22Rv1 (cell line): ENCODE data around the gene CST9.

Experiments
- H3K27ac ChIP-seq: fragments of 450-650 bp; 2 replicates; pipeline ENCODE4 v1.5.1; 2017
- CTCF ChIP-seq: fragments of 450-650 bp; IDR thresholded peaks from 2 replicates; pipeline ENCODE4 v1.5.1; 2017; ENCODE audit warnings: mild to moderate bottlenecking
- ZFX ChIP-seq: fragments of 450-650 bp; IDR thresholded peaks from 2 replicates; pipeline ENCODE4 v1.6.1; 2017; ENCODE audit warnings: antibody characterized with exemption, borderline replicate concordance

The CST9 gene

DNA sequence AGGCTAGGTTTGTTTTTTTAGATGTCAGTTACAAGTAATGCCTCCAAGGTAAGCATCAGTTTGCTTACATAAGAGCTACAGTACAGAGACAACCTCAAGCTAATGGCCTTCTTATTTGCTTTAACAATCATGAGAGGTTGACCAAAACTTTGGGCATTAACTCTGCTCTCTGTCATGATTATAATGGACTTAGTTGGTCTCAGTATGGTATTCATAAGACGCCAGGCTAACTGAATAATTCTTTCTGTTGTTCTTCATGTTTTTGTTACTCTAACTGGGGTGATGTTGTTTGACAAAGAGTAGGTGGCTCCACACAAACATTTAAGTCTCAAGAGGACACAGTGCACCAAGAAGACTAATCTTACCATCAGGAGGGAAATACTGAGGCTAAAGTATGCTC is 9.8 kb downstream of the CST9 start:
- no peak for TF ChIP-seq CTCF
- TF ChIP-seq ZFX: no peak
- no peak overlapping the region for H3K27ac ChIP-seq

- no peak overlapping the region for H3K27ac ChIP-seq
- no peak for TF ChIP-seq CTCF
- no peak for TF ChIP-seq ZFX
Measured at GRCh38 chr20:23588434-23589403, 17.0 kb downstream of the CST9 start.

DNA sequence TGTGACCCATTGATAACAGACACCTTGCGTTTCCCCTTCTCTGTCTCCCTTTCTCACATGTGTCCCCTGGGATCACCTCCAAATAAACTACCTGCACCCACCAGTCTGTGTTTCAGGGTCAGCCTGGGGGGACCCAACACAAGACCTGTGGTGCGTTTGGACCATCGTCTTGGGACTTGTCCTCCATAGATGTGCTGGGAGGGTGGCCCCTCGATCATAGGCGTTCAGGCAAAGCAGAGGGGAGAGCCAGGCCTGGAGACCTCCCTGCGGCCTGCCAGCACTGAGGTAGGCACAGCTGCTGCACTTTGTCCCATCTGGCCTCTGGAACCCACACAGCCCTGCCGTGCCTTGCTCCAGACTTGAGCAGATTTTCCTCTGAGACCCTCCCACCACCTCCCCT is 18.1 kb downstream of the CST9 start:
- no peak for TF ChIP-seq CTCF
- no peak for TF ChIP-seq ZFX
- H3K27ac ChIP-seq: no peak overlapping the region

- TF ChIP-seq CTCF (no peak), ZFX (no peak)
- H3K27ac ChIP-seq: no peak overlapping the region
Measured at GRCh38 chr20:23586735-23587525, 18.8 kb downstream of the CST9 start.

GRCh38 chr20:23585808-23586734 is 19.6 kb downstream of the CST9 start:
- TF ChIP-seq CTCF (no peak), ZFX (no peak)
- H3K27ac ChIP-seq: no peak overlapping the region

- TF ChIP-seq ZFX (no peak), CTCF (no peak)
- H3K27ac ChIP-seq: no peak overlapping the region
Measured at GRCh38 chr20:23585449-23585807, 20.3 kb downstream of the CST9 start.
